ENCODE results near the gene DNAH2. TPM values are rescaled to one million over a fixed set of nuclear protein-coding genes. Genes with fewer than 3 reads are reported as not detected.

The DNAH2 gene
- total and polyA plus RNA-seq, 2 donors (not counting 3 experiments of a cell fraction or from before 2014, with no cell fraction given), result 0.10 to 0.11 TPM

DNA sequence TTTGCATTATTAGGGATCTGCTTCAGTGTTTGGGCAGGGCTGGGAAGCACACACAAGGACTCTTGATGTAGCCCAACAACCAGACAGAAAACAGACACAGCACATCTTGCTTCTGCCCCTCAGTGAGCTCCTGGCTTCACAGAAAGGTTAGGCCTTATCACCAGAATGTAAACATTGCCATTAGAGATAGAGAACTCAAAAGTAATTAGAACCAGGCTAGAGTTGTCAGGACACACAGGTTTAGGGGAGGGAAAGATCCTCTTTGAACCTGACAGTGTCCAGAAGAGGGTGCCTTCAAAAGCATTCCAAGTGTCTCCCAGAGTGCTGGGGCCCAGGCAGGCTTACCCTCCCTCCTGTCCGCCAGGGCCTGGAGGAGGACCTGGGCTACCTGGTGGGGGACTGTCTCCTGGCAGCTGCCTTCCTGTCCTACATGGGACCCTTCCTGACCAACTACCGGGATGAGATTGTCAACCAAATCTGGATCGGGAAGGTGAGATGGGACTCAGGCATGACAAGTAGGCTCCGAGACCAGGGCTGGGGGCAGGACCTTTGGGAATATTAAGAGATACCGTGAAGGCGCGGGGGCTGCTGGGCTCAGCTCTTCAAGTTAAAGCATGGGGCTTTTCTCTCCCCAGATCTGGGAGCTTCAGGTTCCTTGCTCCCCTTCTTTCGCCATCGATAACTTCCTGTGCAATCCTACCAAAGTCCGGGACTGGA lies 99.5 kb downstream of the DNAH2 start:
- H4K20me1 ChIP-seq (replicated peaks; ENCODE audit: control insufficient read depth, extremely low read depth, insufficient read depth, low read length), result no peaks in the 10 kb centered on the region
- no peak overlapping the region for H3K4me2 ChIP-seq (ENCODE audit: insufficient read depth, low read length)
- no peaks in the 10 kb centered on the region for H3K36me3 ChIP-seq (ENCODE audit: control insufficient read depth in 2 of 2, extremely low read depth in 1 of 2, insufficient read depth in 2 of 2, low read length in 2 of 2)
- H3K4me1 ChIP-seq (ENCODE audit: control insufficient read depth, extremely low read depth, insufficient read depth, low read length), result no peaks in the 10 kb centered on the region
- H3K27ac ChIP-seq (ENCODE audit: insufficient read depth, low read depth, low read length), result no peak overlapping the region
- no TSS peak for BruUV-seq (replicated peaks)
- H3K9me3 ChIP-seq (replicated peaks; ENCODE audit: control insufficient read depth, insufficient read depth, low read length), result no peaks in the 10 kb centered on the region
- H3K9me1 ChIP-seq (replicated peaks; ENCODE audit: control insufficient read depth, extremely low read depth, insufficient read depth, low read length), result no peaks in the 10 kb centered on the region
- DNase-seq (ENCODE audit: low read depth, low spot score), result no peak
- H3K9ac ChIP-seq (replicated peaks; ENCODE audit: extremely low read depth, insufficient read depth, low read length), result no peak overlapping the region
- CTCF ChIA-PET, result interaction anchor here (1.1 to 2.5 kb wide), 5 partner anchors 48 to 224 kb away, joined by 3 to 11 read pairs (median 3); no protein-coding TSS in a partner anchor
- TF ChIP-seq, protein P1, sequence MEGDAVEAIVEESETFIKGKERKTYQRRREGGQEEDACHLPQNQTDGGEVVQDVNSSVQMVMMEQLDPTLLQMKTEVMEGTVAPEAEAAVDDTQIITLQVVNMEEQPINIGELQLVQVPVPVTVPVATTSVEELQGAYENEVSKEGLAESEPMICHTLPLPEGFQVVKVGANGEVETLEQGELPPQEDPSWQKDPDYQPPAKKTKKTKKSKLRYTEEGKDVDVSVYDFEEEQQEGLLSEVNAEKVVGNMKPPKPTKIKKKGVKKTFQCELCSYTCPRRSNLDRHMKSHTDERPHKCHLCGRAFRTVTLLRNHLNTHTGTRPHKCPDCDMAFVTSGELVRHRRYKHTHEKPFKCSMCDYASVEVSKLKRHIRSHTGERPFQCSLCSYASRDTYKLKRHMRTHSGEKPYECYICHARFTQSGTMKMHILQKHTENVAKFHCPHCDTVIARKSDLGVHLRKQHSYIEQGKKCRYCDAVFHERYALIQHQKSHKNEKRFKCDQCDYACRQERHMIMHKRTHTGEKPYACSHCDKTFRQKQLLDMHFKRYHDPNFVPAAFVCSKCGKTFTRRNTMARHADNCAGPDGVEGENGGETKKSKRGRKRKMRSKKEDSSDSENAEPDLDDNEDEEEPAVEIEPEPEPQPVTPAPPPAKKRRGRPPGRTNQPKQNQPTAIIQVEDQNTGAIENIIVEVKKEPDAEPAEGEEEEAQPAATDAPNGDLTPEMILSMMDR (IDR thresholded peaks at IDR 0.05; ENCODE audit: extremely low read depth in 1 of 2, insufficient read depth in 1 of 2, low read depth in 1 of 2, low read length in 2 of 2), result no peak
- TF ChIP-seq JUN (IDR thresholded peaks at IDR 0.05; ENCODE audit: borderline replicate concordance, insufficient read depth, insufficient read length, low read depth) (no peak), POLR2A (IDR thresholded peaks at IDR 0.05; ENCODE audit: low read depth, low read length) (no peak), EZH2 (IDR thresholded peaks at IDR 0.05; ENCODE audit: borderline replicate concordance, low read depth, low read length, severe bottlenecking) (no peak), FOS (IDR thresholded peaks at IDR 0.05; ENCODE audit: borderline replicate concordance, insufficient read depth, low read length) (no peak), MYC (IDR thresholded peaks at IDR 0.05; ENCODE audit: low read depth, low read length) (no peak), GATA2 (IDR thresholded peaks at IDR 0.05; ENCODE audit: insufficient read depth, insufficient read length, low read depth, low read length) (no peak)
- TF ChIP-seq, protein P2, sequence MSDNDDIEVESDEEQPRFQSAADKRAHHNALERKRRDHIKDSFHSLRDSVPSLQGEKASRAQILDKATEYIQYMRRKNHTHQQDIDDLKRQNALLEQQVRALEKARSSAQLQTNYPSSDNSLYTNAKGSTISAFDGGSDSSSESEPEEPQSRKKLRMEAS (IDR thresholded peaks at IDR 0.05; ENCODE audit: insufficient read depth, insufficient read length), result no peak
- no peaks in the 10 kb centered on the region for H3K79me2 ChIP-seq (ENCODE audit: control insufficient read depth, insufficient read depth, low read length)
- dilution Hi-C loops (cut with MboI; ENCODE audit: extremely low pct_ligation_motif_present, low sequenced_read_pairs) (no loop called here), intact Hi-C loops (cut with micrococcal nuclease) (no loop called here)
- POLR2A ChIA-PET, result interaction anchor here (0.6 kb wide), 1 partner anchor 96 kb away, joined by 5 read pairs; no protein-coding TSS in a partner anchor
- H3K27me3 ChIP-seq (ENCODE audit: control insufficient read depth in 2 of 2, insufficient read depth in 2 of 2, low read length in 2 of 2), result peaks cover 9 to 13% of the 10 kb centered on the region in 2 experiments
- no peak for FAIRE-seq
- H3K4me3 ChIP-seq (replicated peaks in 1 of 3; ENCODE audit: insufficient read depth in 1 of 3, low read depth in 1 of 3, low read length in 3 of 3), result no peak overlapping the region
- H2AFZ ChIP-seq (ENCODE audit: low read depth, low read length), result no peak overlapping the region
